Suprapubic skin (tissue), 4 donors: ENCODE results near the gene PRMT7. TPM values are rescaled to one million over a fixed set of nuclear protein-coding genes. Genes with fewer than 3 reads are reported as not detected.
A peak's percentile ranks its signal among the peaks of the same experiment; 100 is the strongest.

Experiments used
- DNase-seq, 2 donors: peaks; one replicate each; pipeline ENCODE4 v3.0.0-alpha.2; 2019; ENCODE audit warnings: low spot score in 2 of 2
- H3K27ac ChIP-seq: fragments of 200-600 bp; sonication (generic); one replicate; pipeline ENCODE4 v1.5.1; 2019
- H3K27me3 ChIP-seq: fragments of 200-600 bp; sonication (generic); one replicate; pipeline ENCODE4 v1.5.1; 2019
- H3K36me3 ChIP-seq: fragments of 200-600 bp; sonication (generic); one replicate; pipeline ENCODE4 v1.5.1; 2019
- H3K4me1 ChIP-seq: fragments of 200-600 bp; sonication (generic); one replicate; pipeline ENCODE4 v1.5.1; 2019
- H3K4me3 ChIP-seq: fragments of 200-600 bp; sonication (generic); one replicate; pipeline ENCODE4 v1.5.1; 2019; ENCODE audit warnings: mild to moderate bottlenecking
- H3K9me3 ChIP-seq: fragments of 200-600 bp; sonication (generic); one replicate; pipeline ENCODE4 v1.5.1; 2019
- EP300 ChIP-seq: sonication (generic); formaldehyde crosslinking; IDR thresholded peaks from one replicate; pipeline ENCODE4 v1.6.1; 2017; ENCODE audit warnings: antibody characterized with exemption
- POLR2A ChIP-seq, 2 donors: fragments of 450-650 bp; IDR thresholded peaks; one replicate each; pipeline ENCODE4 v1.6.1; 2017; ENCODE audit warnings: antibody characterized with exemption in 2 of 2, mild to moderate bottlenecking in 2 of 2, moderate library complexity in 2 of 2
- POLR2AphosphoS5 ChIP-seq, 3 donors: sonication (generic); formaldehyde crosslinking; IDR thresholded peaks; one replicate each; pipeline ENCODE4 v1.6.1; 2017; ENCODE audit warnings: antibody characterized with exemption in 3 of 3
- WGBS: methylation state at CpG from one replicate; pipeline ENCODE4 v1.1.5; 2018; 5-methylcytosine and 5-hydroxymethylcytosine counted together
- total RNA-seq, 4 donors: library from RNA; depleted of rRNA; stranded (reverse); fragments of >200 nt; gene quantifications; one replicate each; pipeline ENCODE4 v1.1.0, GENCODE V29; 2016
- TF ChIP-seq, protein P1 (sequence below), 2 donors: fragments of 200-600 bp in 1 of 2; fragments of 450-650 bp in 1 of 2; sonication (generic) in 1 of 2; IDR thresholded peaks; one replicate each; pipeline ENCODE4 v1.5.1; 2016 to 2019; ENCODE audit warnings: antibody characterized with exemption in 2 of 2, mild to moderate bottlenecking in 1 of 2, moderate library complexity in 1 of 2

PRMT7 gene
- total RNA-seq, 4 donors from 2014 or later, result 38.8 to 101 (median 69.9) TPM

DNA sequence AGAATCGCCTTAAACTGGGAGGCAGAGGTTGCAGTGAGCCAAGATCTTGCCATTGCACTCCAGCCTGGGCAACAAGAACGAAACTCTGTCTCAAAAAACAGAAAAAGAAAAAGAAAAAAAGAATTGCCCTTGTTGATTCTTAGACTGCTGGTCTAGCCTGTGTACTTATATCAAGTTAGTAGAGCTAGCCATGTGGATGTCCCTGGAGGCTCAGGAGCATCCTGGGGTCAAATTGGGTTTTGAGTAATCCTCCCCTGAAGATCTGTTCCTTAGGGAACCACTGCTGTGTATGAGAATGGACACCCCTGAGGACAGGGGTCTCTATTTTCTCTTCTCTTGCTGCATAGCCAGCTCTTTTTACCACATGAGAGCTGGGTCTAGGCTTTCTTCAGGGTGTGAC, 21.6 kb upstream of the PRMT7 start:
- Histone ChIP-seq H3K4me1 (peaks cover 66% of the 10 kb centered on the region), H3K27me3 (no peaks in the 10 kb centered on the region), H3K9me3 (no peaks in the 10 kb centered on the region), H3K4me3 (no peak overlapping the region), H3K36me3 (peaks cover 47% of the 10 kb centered on the region), H3K27ac (peak overlapping the region; percentile 28)
- whole genome bisulfite sequencing, result 88% methylated on average over 2 of the region's 2 CpGs
- TF ChIP-seq POLR2AphosphoS5 (IDR thresholded peaks at IDR 0.05), result no peak
- no peak for TF ChIP-seq EP300
- TF ChIP-seq, protein P1, sequence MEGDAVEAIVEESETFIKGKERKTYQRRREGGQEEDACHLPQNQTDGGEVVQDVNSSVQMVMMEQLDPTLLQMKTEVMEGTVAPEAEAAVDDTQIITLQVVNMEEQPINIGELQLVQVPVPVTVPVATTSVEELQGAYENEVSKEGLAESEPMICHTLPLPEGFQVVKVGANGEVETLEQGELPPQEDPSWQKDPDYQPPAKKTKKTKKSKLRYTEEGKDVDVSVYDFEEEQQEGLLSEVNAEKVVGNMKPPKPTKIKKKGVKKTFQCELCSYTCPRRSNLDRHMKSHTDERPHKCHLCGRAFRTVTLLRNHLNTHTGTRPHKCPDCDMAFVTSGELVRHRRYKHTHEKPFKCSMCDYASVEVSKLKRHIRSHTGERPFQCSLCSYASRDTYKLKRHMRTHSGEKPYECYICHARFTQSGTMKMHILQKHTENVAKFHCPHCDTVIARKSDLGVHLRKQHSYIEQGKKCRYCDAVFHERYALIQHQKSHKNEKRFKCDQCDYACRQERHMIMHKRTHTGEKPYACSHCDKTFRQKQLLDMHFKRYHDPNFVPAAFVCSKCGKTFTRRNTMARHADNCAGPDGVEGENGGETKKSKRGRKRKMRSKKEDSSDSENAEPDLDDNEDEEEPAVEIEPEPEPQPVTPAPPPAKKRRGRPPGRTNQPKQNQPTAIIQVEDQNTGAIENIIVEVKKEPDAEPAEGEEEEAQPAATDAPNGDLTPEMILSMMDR (IDR thresholded peaks at IDR 0.05), result no peak
- TF ChIP-seq POLR2A (IDR thresholded peaks at IDR 0.05), result no peak
- DNase-seq, result no peak

- DNase-seq, result no peak
- Histone ChIP-seq H3K36me3 (peaks cover 52% of the 10 kb centered on the region), H3K4me1 (peaks cover 60% of the 10 kb centered on the region), H3K27me3 (no peaks in the 10 kb centered on the region), H3K9me3 (no peaks in the 10 kb centered on the region), H3K27ac (peak overlapping the region; percentile 28), H3K4me3 (no peak overlapping the region)
- WGBS, result 70% methylated on average over 4 of the region's 4 CpGs
- no peak for TF ChIP-seq POLR2AphosphoS5 (IDR thresholded peaks at IDR 0.05)
- TF ChIP-seq, protein P1 (IDR thresholded peaks at IDR 0.05), result no peak
- no peak for TF ChIP-seq EP300
- no peak for TF ChIP-seq POLR2A (IDR thresholded peaks at IDR 0.05)
Measured at GRCh38 chr16:68289621-68290329, 21.0 kb upstream of the PRMT7 start.

- peaks cover 54% of the 10 kb centered on the region for H3K4me1 ChIP-seq
- no peak for TF ChIP-seq POLR2AphosphoS5 (IDR thresholded peaks at IDR 0.05)
- H3K27me3 ChIP-seq, result no peaks in the 10 kb centered on the region
- peaks cover 54% of the 10 kb centered on the region for H3K36me3 ChIP-seq
- H3K4me3 ChIP-seq, result no peak overlapping the region
- no peak for DNase-seq
- 74% methylated on average over 5 of the region's 6 CpGs for WGBS
- H3K27ac ChIP-seq, result peak overlapping the region; percentile 5
- no peaks in the 10 kb centered on the region for H3K9me3 ChIP-seq
Measured at GRCh38 chr16:68290450-68290849, 20.4 kb upstream of the PRMT7 start.

GRCh38 chr16:68291227-68291626, 19.6 kb upstream of the PRMT7 start:
- 66% methylated on average over 4 of the region's 4 CpGs for WGBS
- no peak for DNase-seq
- Histone ChIP-seq H3K4me3 (no peak overlapping the region), H3K36me3 (peaks cover 62% of the 10 kb centered on the region), H3K4me1 (peaks cover 47% of the 10 kb centered on the region), H3K9me3 (no peaks in the 10 kb centered on the region), H3K27ac (no peak overlapping the region), H3K27me3 (no peaks in the 10 kb centered on the region)
- no peak for TF ChIP-seq POLR2A (IDR thresholded peaks at IDR 0.05)
- no peak for TF ChIP-seq POLR2AphosphoS5 (IDR thresholded peaks at IDR 0.05)
- TF ChIP-seq, protein P1 (IDR thresholded peaks at IDR 0.05), result no peak
- no peak for TF ChIP-seq EP300

DNA sequence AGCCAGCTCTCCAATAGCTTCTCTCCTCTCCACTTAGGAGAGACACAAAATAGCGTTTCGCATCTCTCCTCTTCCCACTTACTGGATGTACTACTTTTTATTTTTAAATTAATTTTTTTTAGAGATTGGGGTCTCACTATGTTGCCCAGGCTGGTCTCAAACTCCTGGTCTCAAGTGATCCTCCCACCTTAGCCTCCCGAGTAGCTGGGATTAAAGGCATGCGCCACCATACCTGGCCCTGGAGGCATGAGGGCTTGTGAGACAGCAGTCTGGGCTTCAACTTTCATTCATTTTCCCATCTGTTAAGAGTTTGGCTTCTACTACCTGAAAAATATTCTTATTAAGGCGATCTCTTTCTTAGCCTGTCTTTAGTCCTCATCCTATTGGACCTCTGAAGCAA, 18.4 kb upstream of the PRMT7 start:
- 85% methylated on average over 5 of the region's 5 CpGs for WGBS
- H3K27me3 ChIP-seq, result no peaks in the 10 kb centered on the region
- no peaks in the 10 kb centered on the region for H3K9me3 ChIP-seq
- TF ChIP-seq, protein P1 (IDR thresholded peaks at IDR 0.05), result no peak
- peaks cover 35% of the 10 kb centered on the region for H3K4me1 ChIP-seq
- no peak overlapping the region for H3K4me3 ChIP-seq
- DNase-seq, result no peak
- no peak overlapping the region for H3K27ac ChIP-seq
- H3K36me3 ChIP-seq, result peaks cover 70% of the 10 kb centered on the region

DNA sequence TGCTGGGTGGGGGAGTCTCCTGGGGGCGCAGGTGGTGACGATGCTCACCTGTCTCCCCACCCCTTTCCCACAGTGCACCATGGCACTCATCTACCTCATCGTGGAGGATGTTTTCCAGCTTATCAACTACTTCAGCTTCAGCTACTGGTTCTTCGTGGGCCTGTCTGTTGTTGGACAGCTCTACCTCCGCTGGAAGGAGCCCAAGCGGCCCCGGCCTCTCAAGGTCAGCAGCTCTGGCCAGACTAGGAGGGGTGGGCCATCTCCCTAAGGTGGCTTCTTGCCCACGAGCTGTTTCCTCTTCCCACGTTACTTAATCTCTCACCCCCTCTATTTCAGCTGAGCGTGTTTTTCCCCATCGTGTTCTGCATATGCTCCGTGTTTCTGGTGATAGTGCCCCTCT, 14.5 kb upstream of the PRMT7 start:
- H3K9me3 ChIP-seq, result no peaks in the 10 kb centered on the region
- no peak overlapping the region for H3K27ac ChIP-seq
- H3K4me3 ChIP-seq, result no peak overlapping the region
- DNase-seq, result no peak
- H3K4me1 ChIP-seq, result peaks cover 32% of the 10 kb centered on the region
- H3K27me3 ChIP-seq, result no peaks in the 10 kb centered on the region
- 86% methylated on average over 12 of the region's 12 CpGs for WGBS
- H3K36me3 ChIP-seq, result peaks cover 62% of the 10 kb centered on the region
- TF ChIP-seq POLR2A (IDR thresholded peaks at IDR 0.05) (no peak), POLR2AphosphoS5 (IDR thresholded peaks at IDR 0.05) (no peak)
